Neural progenitor cell (in vitro differentiated cells): ENCODE data around the gene SNX32.

Source experiments
- CTCF ChIP-seq: fragments of 200-600 bp; sonication (generic); IDR thresholded peaks from 2 replicates; pipeline ENCODE4 v1.5.1; 2017; ENCODE audit warnings: antibody characterized with exemption, mild to moderate bottlenecking
- EZH2phosphoT487 ChIP-seq: fragments of 200-600 bp; sonication (generic); IDR thresholded peaks from 2 replicates; pipeline ENCODE4 v1.6.1; 2017; ENCODE audit warnings: antibody characterized with exemption

- TF ChIP-seq EZH2phosphoT487 (no peak), CTCF (no peak)
These were observed 47.2 kb downstream of the SNX32 start for GRCh38 chr11:65880844-65881421.
